NT2/D1 (cell line): Measurements from ENCODE around the gene SDHAF4.
"Not testable (repeated sequence)": the region's sequence is repeated elsewhere in the genome, so short reads cannot be mapped to it uniquely, and the experiment has no call there.

ENCODE experiments used
- DNase-seq: peaks from one replicate; pipeline ENCODE4 v3.0.0-alpha.2; 2011; ENCODE audit warnings: low read depth, low spot score
- H3K27me3 ChIP-seq: 2 replicates; pipeline ENCODE4 v1.6.0; 2011; ENCODE audit warnings: mild to moderate bottlenecking; ENCODE audit not compliant: insufficient read length, insufficient read depth
- H3K36me3 ChIP-seq: 2 replicates; pipeline ENCODE4 v1.6.1; 2011; ENCODE audit warnings: mild to moderate bottlenecking, low read length, mixed read lengths; ENCODE audit not compliant: insufficient read depth, insufficient read length
- H3K4me1 ChIP-seq: 2 replicates; pipeline ENCODE4 v1.5.1; 2011; ENCODE audit not compliant: insufficient read depth, insufficient read length
- H3K4me3 ChIP-seq: 2 replicates; pipeline ENCODE4 v1.5.1; 2011; ENCODE audit warnings: low read depth; ENCODE audit not compliant: insufficient read length
- H3K9ac ChIP-seq: 2 replicates; pipeline ENCODE4 v1.6.0; 2011; ENCODE audit warnings: low read depth; ENCODE audit not compliant: insufficient read length
- H3K9me3 ChIP-seq: 2 replicates; pipeline ENCODE4 v1.5.1; 2011; ENCODE audit warnings: mild to moderate bottlenecking, low read length; ENCODE audit not compliant: insufficient read depth
- SUZ12 ChIP-seq: IDR thresholded peaks from 2 replicates; pipeline ENCODE4 v1.6.1; 2011; ENCODE audit not compliant: insufficient read length, insufficient read depth; ENCODE audit errors: extremely low read depth
- YY1 ChIP-seq: IDR thresholded peaks from 2 replicates; pipeline ENCODE4 v1.6.1; 2011; ENCODE audit not compliant: insufficient read length, insufficient read depth
- ZNF274 ChIP-seq: IDR thresholded peaks from 2 replicates; pipeline ENCODE4 v1.6.1; 2011; ENCODE audit warnings: mild to moderate bottlenecking, low read depth, low read length

Gene SDHAF4

GRCh38 chr6:70593118-70593486 is 26.4 kb downstream of the SDHAF4 start:
- Histone ChIP-seq H3K9me3 (no peaks in the 10 kb centered on the region), H3K9ac (no peak overlapping the region), H3K4me1 (no peaks in the 10 kb centered on the region), H3K36me3 (peaks cover 5% of the 10 kb centered on the region), H3K27me3 (no peaks in the 10 kb centered on the region), H3K4me3 (no peak overlapping the region)
- DNase-seq: no peak
- no peak for TF ChIP-seq YY1
- TF ChIP-seq ZNF274: no peak
- TF ChIP-seq SUZ12: no peak

GRCh38 chr6:70599187-70599586 is 32.5 kb downstream of the SDHAF4 start:
- no peak overlapping the region for H3K9ac ChIP-seq
- DNase-seq: no peak
- no peaks in the 10 kb centered on the region for H3K27me3 ChIP-seq
- H3K36me3 ChIP-seq: no peaks in the 10 kb centered on the region
- H3K4me1 ChIP-seq: peaks cover 3% of the 10 kb centered on the region
- no peaks in the 10 kb centered on the region for H3K9me3 ChIP-seq
- TF ChIP-seq SUZ12 (no peak), ZNF274 (no peak), YY1 (no peak)
- H3K4me3 ChIP-seq: no peak overlapping the region

- Histone ChIP-seq H3K36me3 (no peaks in the 10 kb centered on the region), H3K4me3 (no peak overlapping the region), H3K9ac (no peak overlapping the region), H3K27me3 (no peaks in the 10 kb centered on the region), H3K4me1 (peaks cover 3% of the 10 kb centered on the region), H3K9me3 (no peaks in the 10 kb centered on the region)
- no peak for TF ChIP-seq YY1
- no peak for TF ChIP-seq ZNF274
- TF ChIP-seq SUZ12: no peak
- DNase-seq: peak; percentile 30
Measured at GRCh38 chr6:70601014-70601413, 34.3 kb downstream of the SDHAF4 start.

GRCh38 chr6:70604254-70604653 is 37.5 kb downstream of the SDHAF4 start:
- H3K36me3 ChIP-seq: no peaks in the 10 kb centered on the region
- peaks cover 3% of the 10 kb centered on the region for H3K4me1 ChIP-seq
- no peaks in the 10 kb centered on the region for H3K9me3 ChIP-seq
- no peak overlapping the region for H3K4me3 ChIP-seq
- no peak for DNase-seq
- no peaks in the 10 kb centered on the region for H3K27me3 ChIP-seq
- no peak overlapping the region for H3K9ac ChIP-seq
- TF ChIP-seq SUZ12 (no peak), ZNF274 (no peak), YY1 (no peak)

GRCh38 chr6:70607371-70607770 is 40.6 kb downstream of the SDHAF4 start:
- not testable (repeated sequence) for H3K4me1 ChIP-seq, H3K9ac ChIP-seq, H3K4me3 ChIP-seq, H3K36me3 ChIP-seq, H3K9me3 ChIP-seq, DNase-seq, H3K27me3 ChIP-seq

- not testable (repeated sequence) for H3K9ac ChIP-seq, H3K4me1 ChIP-seq, DNase-seq, H3K27me3 ChIP-seq, H3K9me3 ChIP-seq, H3K4me3 ChIP-seq, H3K36me3 ChIP-seq
Measured at GRCh38 chr6:70609181-70609580, 42.5 kb downstream of the SDHAF4 start.

- H3K9ac ChIP-seq: no peak overlapping the region
- DNase-seq: no peak
- no peaks in the 10 kb centered on the region for H3K9me3 ChIP-seq
- no peak overlapping the region for H3K4me3 ChIP-seq
- H3K36me3 ChIP-seq: no peaks in the 10 kb centered on the region
- no peaks in the 10 kb centered on the region for H3K27me3 ChIP-seq
- TF ChIP-seq YY1: no peak
- TF ChIP-seq SUZ12: no peak
- no peaks in the 10 kb centered on the region for H3K4me1 ChIP-seq
Measured at GRCh38 chr6:70616728-70617260, 50.1 kb downstream of the SDHAF4 start.

GRCh38 chr6:70620746-70621145 is 54.0 kb downstream of the SDHAF4 start:
- no peak overlapping the region for H3K9ac ChIP-seq
- no peaks in the 10 kb centered on the region for H3K27me3 ChIP-seq
- no peaks in the 10 kb centered on the region for H3K36me3 ChIP-seq
- no peaks in the 10 kb centered on the region for H3K4me1 ChIP-seq
- no peak for DNase-seq
- H3K4me3 ChIP-seq: no peak overlapping the region
- no peaks in the 10 kb centered on the region for H3K9me3 ChIP-seq
- TF ChIP-seq SUZ12 (no peak), YY1 (no peak), ZNF274 (no peak)
